PC-3 (cell line): ENCODE data around the gene ABCG1. TPM values are rescaled to one million over a fixed set of nuclear protein-coding genes. Genes with fewer than 3 reads are reported as not detected.

Source experiments
- ATAC-seq: fragments of 200-7000 bp; cut with Tn5 transposase; 2 replicates; pipeline ENCODE4 v1.9.1; 2020; ENCODE audit warnings: mild to moderate bottlenecking, moderate library complexity
- BruUV-seq: library from RNA; stranded (reverse); fragments of 400-500 nt; replicated peaks from 2 replicates; lab custom pipeline; 2021; lab: Mats Ljungman, UMichigan
- CTCF ChIA-PET: fragments of 300-600 bp; sonication (Branson Sonifier 250); formaldehyde crosslinking; loops from one replicate; lab custom pipeline; 2022; ENCODE audit warnings: antibody characterized with exemption; lab: Charles Lee
- POLR2A ChIA-PET: fragments of 300-600 bp; sonication (Branson Sonifier 250); formaldehyde crosslinking; loops from one replicate; lab custom pipeline; 2022; ENCODE audit warnings: antibody characterized with exemption; ENCODE audit not compliant: unreplicated experiment; lab: Charles Lee
- DNase-seq: peaks from one replicate; pipeline ENCODE4 v3.0.0-alpha.2; 2015
- H2AFZ ChIP-seq: fragments of 300-600 bp; sonication (generic); 2 replicates; pipeline ENCODE4 v1.6.0; 2016; ENCODE audit warnings: antibody characterized with exemption, low read length
- H3F3A ChIP-seq: fragments of 300-600 bp; sonication (generic); one replicate; pipeline ENCODE4 v1.6.0; 2017; ENCODE audit warnings: antibody characterized with exemption, low read length, control low read depth, mild to moderate bottlenecking; ENCODE audit not compliant: unreplicated experiment
- H3K27ac ChIP-seq: fragments of 300-600 bp; sonication (generic); 2 replicates; pipeline ENCODE4 v1.5.1; 2016; ENCODE audit warnings: mild to moderate bottlenecking, low read length
- H3K27me3 ChIP-seq: fragments of 300-600 bp; sonication (generic); 2 replicates; pipeline ENCODE4 v1.6.1; 2016; ENCODE audit warnings: low read length, mixed read lengths
- H3K36me3 ChIP-seq: fragments of 300-600 bp; sonication (generic); 2 replicates; pipeline ENCODE4 v1.6.1; 2016; ENCODE audit warnings: low read depth, mixed run types, low read length, mixed read lengths
- H3K4me1 ChIP-seq: fragments of 300-600 bp; sonication (generic); 2 replicates; pipeline ENCODE4 v1.5.1; 2016; ENCODE audit warnings: low read length; ENCODE audit not compliant: insufficient read depth
- H3K4me2 ChIP-seq: fragments of 300-600 bp; sonication (generic); 2 replicates; pipeline ENCODE4 v1.6.0; 2016; ENCODE audit warnings: low read length
- H3K4me3 ChIP-seq: fragments of 300-600 bp; sonication (generic); 2 replicates; pipeline ENCODE4 v1.5.1; 2016; ENCODE audit warnings: mild to moderate bottlenecking, low read length, mixed read lengths
- H3K79me2 ChIP-seq: fragments of 300-600 bp; sonication (generic); 2 replicates; pipeline ENCODE4 v1.6.1; 2017; ENCODE audit warnings: low read length, mixed read lengths
- H3K9ac ChIP-seq: fragments of 300-600 bp; sonication (generic); 2 replicates; pipeline ENCODE4 v1.6.0; 2016; ENCODE audit warnings: mild to moderate bottlenecking, low read length
- H3K9me2 ChIP-seq: fragments of 300-600 bp; sonication (generic); replicated peaks from 2 replicates; pipeline ENCODE4 v1.6.1; 2016; ENCODE audit warnings: mixed run types, low read length, mixed read lengths
- H3K9me3 ChIP-seq: fragments of 300-600 bp; sonication (generic); 2 replicates; pipeline ENCODE4 v1.6.1; 2016; ENCODE audit warnings: low read length, mixed read lengths
- H4K20me1 ChIP-seq: fragments of 300-600 bp; sonication (generic); 2 replicates; pipeline ENCODE4 v1.6.1; 2016; ENCODE audit warnings: low read length, mixed read lengths
- EZH2 ChIP-seq: fragments of 300-600 bp; sonication (generic); IDR thresholded peaks from one replicate; pipeline ENCODE4 v1.6.1; 2017; ENCODE audit warnings: antibody characterized with exemption, mild to moderate bottlenecking, low read length; ENCODE audit not compliant: unreplicated experiment
- EZH2phosphoT487 ChIP-seq: fragments of 300-600 bp; sonication (generic); IDR thresholded peaks from 2 replicates; pipeline ENCODE4 v1.6.1; 2018; ENCODE audit warnings: mild to moderate bottlenecking, antibody characterized with exemption, low read length, borderline replicate concordance
- intact Hi-C: fragments of 100-400 bp; cut with micrococcal nuclease; formaldehyde crosslinking; loops from 2 replicates; pipeline ENCODE4 v1.9.0; 2023
- total RNA-seq: library from RNA; depleted of rRNA; stranded (reverse); fragments of >200 nt; gene quantifications from 2 replicates; pipeline ENCODE4 v1.2.3, GENCODE V29; 2014
- TF ChIP-seq, protein P1 (sequence below): fragments of 300-600 bp; sonication (generic); conservative IDR thresholded peaks from 2 replicates; pipeline ENCODE4 v1.5.1; 2017; ENCODE audit warnings: antibody characterized with exemption, low read depth, mild to moderate bottlenecking, low read length

The ABCG1 gene
- total RNA-seq, 1 experiment from 2014 or later, result 0.66 TPM

DNA sequence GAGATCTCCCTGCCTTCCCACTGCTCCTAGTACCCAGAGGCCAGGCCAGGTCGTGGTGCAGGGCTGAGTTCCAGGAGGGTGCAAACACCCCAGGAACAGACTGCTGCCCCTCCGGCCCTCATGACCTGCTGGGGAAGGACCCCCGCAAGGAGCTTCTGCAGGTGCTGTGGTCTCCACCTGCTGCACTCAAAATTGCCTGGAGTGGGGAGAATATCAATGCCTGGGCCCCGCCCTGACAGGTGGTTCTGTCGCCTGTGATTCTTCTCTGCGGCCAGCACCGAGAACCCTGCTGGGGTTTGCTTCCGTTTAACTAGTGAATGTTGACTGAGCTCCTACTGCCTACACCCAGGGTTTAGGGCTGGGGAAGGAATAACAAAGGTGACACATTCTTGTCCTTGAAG is 98.4 kb downstream of the ABCG1 start:
- ChIA-PET CTCF (no interaction called here), POLR2A (no interaction called here)
- ATAC-seq (no peak), DNase-seq (no peak)
- Histone ChIP-seq H4K20me1 (no peaks in the 10 kb centered on the region), H3K4me3 (no peak overlapping the region), H3F3A (no peaks in the 10 kb centered on the region), H3K4me1 (no peaks in the 10 kb centered on the region), H3K79me2 (no peaks in the 10 kb centered on the region), H3K27ac (no peak overlapping the region), H2AFZ (no peak overlapping the region), H3K9ac (no peak overlapping the region), H3K9me2 (no peaks in the 10 kb centered on the region), H3K27me3 (no peaks in the 10 kb centered on the region), H3K36me3 (no peaks in the 10 kb centered on the region), H3K9me3 (no peaks in the 10 kb centered on the region), H3K4me2 (no peak overlapping the region)
- no peak for TF ChIP-seq EZH2
- TF ChIP-seq, protein P1, sequence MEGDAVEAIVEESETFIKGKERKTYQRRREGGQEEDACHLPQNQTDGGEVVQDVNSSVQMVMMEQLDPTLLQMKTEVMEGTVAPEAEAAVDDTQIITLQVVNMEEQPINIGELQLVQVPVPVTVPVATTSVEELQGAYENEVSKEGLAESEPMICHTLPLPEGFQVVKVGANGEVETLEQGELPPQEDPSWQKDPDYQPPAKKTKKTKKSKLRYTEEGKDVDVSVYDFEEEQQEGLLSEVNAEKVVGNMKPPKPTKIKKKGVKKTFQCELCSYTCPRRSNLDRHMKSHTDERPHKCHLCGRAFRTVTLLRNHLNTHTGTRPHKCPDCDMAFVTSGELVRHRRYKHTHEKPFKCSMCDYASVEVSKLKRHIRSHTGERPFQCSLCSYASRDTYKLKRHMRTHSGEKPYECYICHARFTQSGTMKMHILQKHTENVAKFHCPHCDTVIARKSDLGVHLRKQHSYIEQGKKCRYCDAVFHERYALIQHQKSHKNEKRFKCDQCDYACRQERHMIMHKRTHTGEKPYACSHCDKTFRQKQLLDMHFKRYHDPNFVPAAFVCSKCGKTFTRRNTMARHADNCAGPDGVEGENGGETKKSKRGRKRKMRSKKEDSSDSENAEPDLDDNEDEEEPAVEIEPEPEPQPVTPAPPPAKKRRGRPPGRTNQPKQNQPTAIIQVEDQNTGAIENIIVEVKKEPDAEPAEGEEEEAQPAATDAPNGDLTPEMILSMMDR, result no peak
- TF ChIP-seq EZH2phosphoT487, result no peak
- intact Hi-C loops, result no loop called here
- BruUV-seq, result no TSS peak

DNA sequence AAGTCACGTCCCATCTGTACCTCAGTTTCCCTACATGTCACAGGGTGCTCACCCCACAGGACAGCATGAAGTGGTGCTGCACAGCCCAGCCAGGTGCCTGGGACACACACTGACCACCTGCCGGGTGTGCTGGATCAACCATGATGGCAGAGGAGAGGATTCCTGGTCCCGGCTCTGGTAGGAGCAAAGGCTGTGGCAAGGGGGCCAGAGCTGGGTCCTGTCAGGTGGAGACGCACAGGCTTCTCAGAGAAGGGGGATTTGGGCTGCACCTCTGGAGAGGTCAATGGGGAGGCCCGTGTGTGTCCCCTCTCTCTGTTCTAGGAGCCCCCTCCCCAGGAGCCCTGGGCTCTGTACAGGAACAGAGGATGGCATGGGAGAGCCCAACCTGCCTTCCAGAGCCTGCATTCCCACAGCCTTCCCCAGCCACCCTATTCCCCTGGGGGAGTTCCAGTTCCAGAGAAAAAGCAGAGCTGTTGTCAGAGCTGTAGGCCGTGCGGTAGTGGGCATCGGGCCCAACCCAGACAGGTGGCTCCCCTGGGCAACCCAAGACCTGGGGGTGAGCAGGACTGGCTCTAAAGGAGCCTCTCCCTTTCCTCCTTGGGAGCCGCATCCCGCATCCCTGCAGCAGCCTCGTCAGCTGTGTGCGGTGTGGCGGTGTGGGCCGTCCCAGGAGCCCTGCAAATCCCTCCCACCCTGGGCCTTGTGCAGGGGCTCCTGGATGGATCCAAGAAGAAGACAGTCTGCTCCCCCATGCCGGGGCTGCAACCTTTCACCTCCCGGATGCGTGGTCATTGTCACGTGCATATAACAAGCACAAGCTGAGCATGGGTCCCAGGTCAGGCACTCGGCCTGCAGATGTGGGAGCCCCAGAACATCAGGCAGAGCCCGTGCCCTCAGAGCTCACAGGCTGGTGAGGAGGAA is 99.1 kb downstream of the ABCG1 start:
- H3K27me3 ChIP-seq, result peaks cover 1% of the 10 kb centered on the region; the same call in 1 of the 2 replicates
- no peak overlapping the region for H2AFZ ChIP-seq
- no peaks in the 10 kb centered on the region for H3K9me2 ChIP-seq
- H3K36me3 ChIP-seq, result no peaks in the 10 kb centered on the region
- H3K4me3 ChIP-seq, result no peak overlapping the region
- H3K27ac ChIP-seq, result no peak overlapping the region
- no peak for ATAC-seq
- no peaks in the 10 kb centered on the region for H3K9me3 ChIP-seq
- DNase-seq, result no peak
- intact Hi-C loops, result no loop called here
- no peak for TF ChIP-seq EZH2phosphoT487
- TF ChIP-seq, protein P1, result no peak
- no peak for TF ChIP-seq EZH2
- H3K4me2 ChIP-seq, result no peak overlapping the region
- H3K9ac ChIP-seq, result no peak overlapping the region
- ChIA-PET CTCF (interaction anchor here (0.7 kb wide), 1 partner anchor 71 kb away, joined by 3 read pairs; no protein-coding TSS in a partner anchor), POLR2A (no interaction called here)
- H3K79me2 ChIP-seq, result no peaks in the 10 kb centered on the region
- H3F3A ChIP-seq, result no peaks in the 10 kb centered on the region
- no TSS peak for BruUV-seq
- H4K20me1 ChIP-seq, result no peaks in the 10 kb centered on the region
- no peaks in the 10 kb centered on the region for H3K4me1 ChIP-seq

DNA sequence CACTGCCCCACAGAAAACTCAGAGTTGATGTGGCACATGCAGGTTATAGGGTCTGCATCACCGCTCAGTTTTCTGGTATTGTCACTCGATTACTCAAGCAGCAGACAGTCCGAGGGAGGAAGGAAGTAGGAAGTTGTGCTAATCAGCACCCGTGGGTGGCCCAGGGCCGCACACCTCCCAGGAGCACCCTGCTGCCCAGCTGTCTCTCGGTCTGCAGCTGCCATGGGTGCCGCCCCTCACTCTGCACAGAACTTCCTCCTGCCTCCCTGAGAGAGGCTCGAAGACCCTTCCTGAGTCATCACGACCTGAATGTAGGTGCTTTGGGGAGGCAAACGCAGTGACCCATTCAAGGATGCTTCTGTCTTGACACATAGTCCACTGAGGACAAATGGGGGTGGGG is 100.4 kb downstream of the ABCG1 start:
- Histone ChIP-seq H3K4me3 (no peak overlapping the region), H3K4me1 (no peaks in the 10 kb centered on the region), H4K20me1 (no peaks in the 10 kb centered on the region), H3K9me2 (no peaks in the 10 kb centered on the region), H3K79me2 (no peaks in the 10 kb centered on the region), H3K4me2 (no peak overlapping the region), H3K36me3 (no peaks in the 10 kb centered on the region), H2AFZ (no peak overlapping the region), H3K9ac (no peak overlapping the region), H3F3A (no peaks in the 10 kb centered on the region), H3K9me3 (no peaks in the 10 kb centered on the region), H3K27ac (no peak overlapping the region), H3K27me3 (peaks cover 9% of the 10 kb centered on the region; the same call in 1 of the 2 replicates)
- BruUV-seq, result no TSS peak
- ChIA-PET POLR2A (no interaction called here), CTCF (no interaction called here)
- ATAC-seq, result no peak
- intact Hi-C loops, result no loop called here
- DNase-seq, result no peak
- TF ChIP-seq EZH2 (no peak), EZH2phosphoT487 (no peak)
- TF ChIP-seq, protein P1, result no peak
